Activated CD4-positive, alpha-beta T cell treated with anti-CD3 and anti-CD28 coated beads for 24 hours (primary cell): ENCODE measurements around the gene RASSF8.

ENCODE experiments used
- DNase-seq, 2 donors: peaks; one replicate each; pipeline ENCODE4 v3.0.0-alpha.2; 2020; ENCODE audit warnings: low read depth in 2 of 2

Gene RASSF8

GRCh38 chr12:25992026-25992782 is 33.7 kb downstream of the RASSF8 start:
- DNase-seq: no peak

- DNase-seq: no peak
Observed at GRCh38 chr12:25993901-25994651, 35.6 kb downstream of the RASSF8 start.

GRCh38 chr12:25994901-25995625 is 36.6 kb downstream of the RASSF8 start:
- no peak for DNase-seq

GRCh38 chr12:25995906-25996305 is 37.4 kb downstream of the RASSF8 start:
- DNase-seq: no peak

GRCh38 chr12:25996677-25997076 is 38.2 kb downstream of the RASSF8 start:
- DNase-seq: no peak

- DNase-seq: no peak
Observed at GRCh38 chr12:25997201-25997963, 38.9 kb downstream of the RASSF8 start.

GRCh38 chr12:26000898-26001297 is 42.4 kb downstream of the RASSF8 start:
- no peak for DNase-seq

GRCh38 chr12:26001530-26001929 is 43.0 kb downstream of the RASSF8 start:
- DNase-seq: no peak

- no peak for DNase-seq
Observed at GRCh38 chr12:26003065-26003464, 44.6 kb downstream of the RASSF8 start.

GRCh38 chr12:26007566-26007965 is 49.1 kb downstream of the RASSF8 start:
- no peak for DNase-seq

- no peak for DNase-seq
Observed at GRCh38 chr12:26009593-26009992, 51.1 kb downstream of the RASSF8 start.

GRCh38 chr12:26010293-26010821 is 51.9 kb downstream of the RASSF8 start:
- no peak for DNase-seq

- DNase-seq: no peak
Observed at GRCh38 chr12:26011099-26011498, 52.6 kb downstream of the RASSF8 start.

- DNase-seq: no peak
Observed at GRCh38 chr12:26014085-26014484, 55.6 kb downstream of the RASSF8 start.

- DNase-seq: no peak
Observed at GRCh38 chr12:26016516-26016915, 58.0 kb downstream of the RASSF8 start.

GRCh38 chr12:26017484-26018211 is 59.2 kb downstream of the RASSF8 start:
- DNase-seq: no peak

GRCh38 chr12:26018926-26019325 is 60.4 kb downstream of the RASSF8 start:
- no peak for DNase-seq

- DNase-seq: no peak
Observed at GRCh38 chr12:26021534-26021933, 63.1 kb downstream of the RASSF8 start.

- DNase-seq: no peak
Observed at GRCh38 chr12:26022043-26022442, 63.6 kb downstream of the RASSF8 start.

GRCh38 chr12:26026713-26027112 is 68.2 kb downstream of the RASSF8 start:
- DNase-seq: no peak

- no peak for DNase-seq
Observed at GRCh38 chr12:26027401-26027800, 68.9 kb downstream of the RASSF8 start.
